H9 (cell line): ENCODE results near the gene COL8A2. TPM values are rescaled to one million over a fixed set of nuclear protein-coding genes. Genes with fewer than 3 reads are reported as not detected.

ENCODE experiments used
- DNase-seq: peaks from one replicate; pipeline ENCODE4 v3.0.0-alpha.2; 2017
- H2AFZ ChIP-seq: one replicate; pipeline ENCODE4 v1.6.1; 2013; ENCODE audit warnings: mild to moderate bottlenecking, low read length, control low read depth, moderate library complexity
- H2AK5ac ChIP-seq: 2 replicates; pipeline ENCODE4 v1.6.1; 2013; ENCODE audit warnings: low read length, control low read depth, mixed read lengths; ENCODE audit not compliant: insufficient read length
- H2BK120ac ChIP-seq: one replicate; pipeline ENCODE4 v1.6.1; 2013; ENCODE audit warnings: low read depth, mild to moderate bottlenecking, low read length, control low read depth, inconsistent platforms; ENCODE audit not compliant: poor library complexity, severe bottlenecking
- H2BK12ac ChIP-seq: 2 replicates; pipeline ENCODE4 v1.6.1; 2013; ENCODE audit warnings: low read length, control low read depth, mixed read lengths, low read depth; ENCODE audit not compliant: insufficient read length
- H2BK15ac ChIP-seq: 2 replicates; pipeline ENCODE4 v1.6.1; 2013; ENCODE audit warnings: low read depth, low read length, control low read depth
- H2BK20ac ChIP-seq: one replicate; pipeline ENCODE4 v1.6.1; 2013; ENCODE audit warnings: low read depth, mild to moderate bottlenecking, low read length, control low read depth, inconsistent platforms; ENCODE audit not compliant: poor library complexity, severe bottlenecking
- H2BK5ac ChIP-seq: 2 replicates; pipeline ENCODE4 v1.6.1; 2013; ENCODE audit warnings: low read length, control low read depth, mixed read lengths; ENCODE audit not compliant: insufficient read length
- H3K14ac ChIP-seq: 2 replicates; pipeline ENCODE4 v1.6.1; 2013; ENCODE audit warnings: low read length, control low read depth; ENCODE audit not compliant: insufficient read depth
- H3K18ac ChIP-seq: 2 replicates; pipeline ENCODE4 v1.6.1; 2013; ENCODE audit warnings: low read depth, mild to moderate bottlenecking, mixed read lengths, low read length, control low read depth; ENCODE audit not compliant: insufficient read length
- H3K23ac ChIP-seq: 2 replicates; pipeline ENCODE4 v1.6.1; 2013; ENCODE audit warnings: low read length, control low read depth, mixed read lengths, low read depth; ENCODE audit not compliant: insufficient read length
- H3K23me2 ChIP-seq: 2 replicates; pipeline ENCODE4 v1.6.1; 2013; ENCODE audit warnings: low read depth, mild to moderate bottlenecking, mixed read lengths, low read length, control low read depth; ENCODE audit not compliant: insufficient read length, poor library complexity, severe bottlenecking
- H3K27ac ChIP-seq: 2 replicates; pipeline ENCODE4 v1.5.1; 2013; ENCODE audit warnings: low read length, control low read depth, mixed read lengths, low read depth; ENCODE audit not compliant: insufficient read length
- H3K27me3 ChIP-seq: 2 replicates; pipeline ENCODE4 v1.6.1; 2013; ENCODE audit warnings: low read length, control low read depth, inconsistent platforms; ENCODE audit not compliant: insufficient read depth
- H3K4ac ChIP-seq: 2 replicates; pipeline ENCODE4 v1.6.1; 2013; ENCODE audit warnings: low read depth, mild to moderate bottlenecking, control low read depth, inconsistent platforms, low read length, moderate library complexity
- H3K4me1 ChIP-seq: 2 replicates; pipeline ENCODE4 v1.6.1; 2013; ENCODE audit warnings: low read length, control low read depth, inconsistent platforms; ENCODE audit not compliant: insufficient read depth
- H3K4me2 ChIP-seq: 2 replicates; pipeline ENCODE4 v1.6.1; 2013; ENCODE audit warnings: low read length, control low read depth, mixed read lengths; ENCODE audit not compliant: insufficient read length, insufficient read depth
- H3K56ac ChIP-seq: 2 replicates; pipeline ENCODE4 v1.6.1; 2013; ENCODE audit warnings: low read depth, mild to moderate bottlenecking, mixed read lengths, low read length, control low read depth; ENCODE audit not compliant: insufficient read length
- H3K79me1 ChIP-seq: 2 replicates; pipeline ENCODE4 v1.6.1; 2013; ENCODE audit warnings: low read depth, mild to moderate bottlenecking, moderate library complexity, low read length, control low read depth, inconsistent platforms; ENCODE audit not compliant: insufficient read depth, poor library complexity, severe bottlenecking
- H3K79me2 ChIP-seq: 2 replicates; pipeline ENCODE4 v1.6.1; 2013; ENCODE audit warnings: low read length, control low read depth, inconsistent platforms; ENCODE audit not compliant: insufficient read depth
- H3K9ac ChIP-seq: 2 replicates; pipeline ENCODE4 v1.6.1; 2013; ENCODE audit warnings: low read length, control low read depth, mixed read lengths; ENCODE audit not compliant: insufficient read length; ENCODE audit errors: extremely low read depth
- H3K9me3 ChIP-seq: one replicate; pipeline ENCODE4 v1.6.1; 2013; ENCODE audit warnings: low read depth, low read length, inconsistent platforms; ENCODE audit not compliant: control insufficient read depth
- H3T11ph ChIP-seq: one replicate; pipeline ENCODE4 v1.6.1; 2013; ENCODE audit warnings: mild to moderate bottlenecking, low read length, control low read depth, inconsistent platforms
- H4K20me1 ChIP-seq: one replicate; pipeline ENCODE4 v1.6.1; 2013; ENCODE audit not compliant: control insufficient read depth, insufficient read length, insufficient read depth
- H4K5ac ChIP-seq: 2 replicates; pipeline ENCODE4 v1.6.1; 2013; ENCODE audit warnings: low read depth, mild to moderate bottlenecking, mixed read lengths, low read length, control low read depth; ENCODE audit not compliant: insufficient read length
- H4K8ac ChIP-seq: replicated peaks from 2 replicates; pipeline ENCODE4 v1.6.1; 2013; ENCODE audit warnings: low read length, control low read depth, mixed read lengths, low read depth; ENCODE audit not compliant: insufficient read length
- H4K91ac ChIP-seq: 2 replicates; pipeline ENCODE4 v1.6.1; 2013; ENCODE audit warnings: low read depth, mild to moderate bottlenecking, moderate library complexity, mixed read lengths, low read length, control low read depth; ENCODE audit not compliant: insufficient read length
- H3K27ac Mint-ChIP-seq, 3 experiments: 2 replicates in 2 of 3; 3 replicates in 1 of 3; pipeline ENCODE4 v1.8.0; 2020 to 2021; ENCODE audit warnings: mixed read lengths in 3 of 3, mild to moderate bottlenecking in 1 of 3, moderate library complexity in 1 of 3
- H3K27me3 Mint-ChIP-seq: 2 replicates; pipeline ENCODE4 v1.8.0; 2021; ENCODE audit warnings: low read depth, mild to moderate bottlenecking, moderate library complexity, mixed read lengths
- H3K36me3 Mint-ChIP-seq, 3 experiments: 2 replicates in 2 of 3; 3 replicates in 1 of 3; pipeline ENCODE4 v1.8.0; 2020 to 2021; ENCODE audit warnings: low read depth in 3 of 3, mixed read lengths in 3 of 3; ENCODE audit not compliant: insufficient read depth in 1 of 3
- H3K4me1 Mint-ChIP-seq, 2 experiments: 2 replicates each; pipeline ENCODE4 v1.8.0; 2020; ENCODE audit warnings: mixed read lengths in 2 of 2
- H3K4me3 Mint-ChIP-seq, 2 experiments: 2 replicates in 1 of 2; 3 replicates in 1 of 2; pipeline ENCODE4 v1.8.0; 2020 to 2021; ENCODE audit warnings: mild to moderate bottlenecking in 2 of 2, mixed read lengths in 2 of 2, moderate library complexity in 1 of 2
- H3K9me3 Mint-ChIP-seq, 2 experiments: 2 replicates in 1 of 2; 3 replicates in 1 of 2; pipeline ENCODE4 v1.8.0; 2020; ENCODE audit warnings: mild to moderate bottlenecking in 2 of 2, mixed read lengths in 2 of 2, moderate library complexity in 1 of 2
- WGBS: extraction: QIAGEN DNeasy Blood & Tissue Kit; methylation state at CpG from one replicate; pipeline ENCODE4 v1.1.7; 2013; ENCODE audit warnings: missing lambda C conversion rate, low lambda C conversion rate, mixed read lengths; ENCODE audit not compliant: insufficient read length; ENCODE audit errors: extremely low coverage; 5-methylcytosine and 5-hydroxymethylcytosine counted together
- total RNA-seq: library from RNA; stranded (reverse); gene quantifications from 2 replicates; pipeline ENCODE4 v1.2.1, GENCODE V29; 2021
- TF ChIP-seq, protein P1 (sequence below): fragments of 200-600 bp; sonication (generic); conservative IDR thresholded peaks from 3 replicates; pipeline ENCODE4 v1.8.0; 2021; ENCODE audit warnings: antibody characterized with exemption, mild to moderate bottlenecking

The COL8A2 gene
- total RNA-seq, 1 experiment from 2014 or later, result 1.5 TPM

DNA sequence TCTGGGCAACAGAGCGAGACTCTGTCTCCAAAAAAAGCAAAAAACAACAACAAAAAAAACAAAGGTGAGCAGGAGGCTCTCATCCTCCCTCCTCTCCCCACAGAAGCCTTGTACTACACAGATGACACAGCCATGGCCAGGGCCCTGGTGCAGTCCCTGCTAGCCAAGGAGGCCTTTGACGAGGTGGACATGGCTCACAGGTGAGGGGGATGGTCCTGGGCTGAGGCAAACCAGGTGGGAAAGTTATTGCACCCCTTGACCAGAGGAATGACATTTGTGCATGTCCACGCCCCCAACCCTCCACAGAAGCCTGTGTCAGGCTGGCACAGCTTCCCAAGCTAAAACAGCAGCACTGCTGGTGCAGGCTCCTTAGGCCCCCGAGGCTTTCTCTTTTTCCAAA, 33.9 kb downstream of the COL8A2 start:
- H3T11ph ChIP-seq, result no peak overlapping the region
- no peaks in the 10 kb centered on the region for H3K27me3 ChIP-seq
- no peak overlapping the region for H4K91ac ChIP-seq
- no peak overlapping the region for H2BK15ac ChIP-seq
- no peak overlapping the region for H3K9ac ChIP-seq
- no peaks in the 10 kb centered on the region for H4K20me1 ChIP-seq
- no peak overlapping the region for H4K8ac ChIP-seq
- no peak overlapping the region for H3K23ac ChIP-seq
- no peak overlapping the region for H3K4ac ChIP-seq
- H3K23me2 ChIP-seq, result peaks cover 6% of the 10 kb centered on the region
- Mint-ChIP-seq H3K4me3 (no peak overlapping the region), H3K9me3 (no peaks in the 10 kb centered on the region; a peak in 1 of 5 replicates), H3K36me3 (peaks cover 21 to 46% (median 40%) of the 10 kb centered on the region in 3 experiments; a peak in 6 of 7 replicates), H3K27me3 (no peaks in the 10 kb centered on the region; the same call in 1 of the 2 replicates), H3K27ac (no peak overlapping the region), H3K4me1 (peaks cover 12 to 21% of the 10 kb centered on the region in 2 experiments)
- H3K14ac ChIP-seq, result no peak overlapping the region
- no peaks in the 10 kb centered on the region for H3K4me1 ChIP-seq
- H3K79me1 ChIP-seq, result no peaks in the 10 kb centered on the region
- no peaks in the 10 kb centered on the region for H3K9me3 ChIP-seq
- H2AK5ac ChIP-seq, result no peak overlapping the region
- no peak overlapping the region for H4K5ac ChIP-seq
- WGBS, result no CpG with 5 or more reads among the region's 4 CpGs
- H2AFZ ChIP-seq, result no peak overlapping the region
- TF ChIP-seq, protein P1, sequence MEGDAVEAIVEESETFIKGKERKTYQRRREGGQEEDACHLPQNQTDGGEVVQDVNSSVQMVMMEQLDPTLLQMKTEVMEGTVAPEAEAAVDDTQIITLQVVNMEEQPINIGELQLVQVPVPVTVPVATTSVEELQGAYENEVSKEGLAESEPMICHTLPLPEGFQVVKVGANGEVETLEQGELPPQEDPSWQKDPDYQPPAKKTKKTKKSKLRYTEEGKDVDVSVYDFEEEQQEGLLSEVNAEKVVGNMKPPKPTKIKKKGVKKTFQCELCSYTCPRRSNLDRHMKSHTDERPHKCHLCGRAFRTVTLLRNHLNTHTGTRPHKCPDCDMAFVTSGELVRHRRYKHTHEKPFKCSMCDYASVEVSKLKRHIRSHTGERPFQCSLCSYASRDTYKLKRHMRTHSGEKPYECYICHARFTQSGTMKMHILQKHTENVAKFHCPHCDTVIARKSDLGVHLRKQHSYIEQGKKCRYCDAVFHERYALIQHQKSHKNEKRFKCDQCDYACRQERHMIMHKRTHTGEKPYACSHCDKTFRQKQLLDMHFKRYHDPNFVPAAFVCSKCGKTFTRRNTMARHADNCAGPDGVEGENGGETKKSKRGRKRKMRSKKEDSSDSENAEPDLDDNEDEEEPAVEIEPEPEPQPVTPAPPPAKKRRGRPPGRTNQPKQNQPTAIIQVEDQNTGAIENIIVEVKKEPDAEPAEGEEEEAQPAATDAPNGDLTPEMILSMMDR, result no peak
- no peak overlapping the region for H3K4me2 ChIP-seq
- no peak overlapping the region for H2BK20ac ChIP-seq
- H3K79me2 ChIP-seq, result peaks cover 2% of the 10 kb centered on the region; the same call in 1 of the 2 replicates
- H2BK12ac ChIP-seq, result no peak overlapping the region
- no peak overlapping the region for H3K27ac ChIP-seq
- H3K56ac ChIP-seq, result no peak overlapping the region
- H2BK5ac ChIP-seq, result no peak overlapping the region
- no peak overlapping the region for H2BK120ac ChIP-seq
- no peak overlapping the region for H3K18ac ChIP-seq
- DNase-seq, result no peak
